Activated CD8-positive, alpha-beta memory T cell treated with anti-CD3 and anti-CD28 coated beads, Interleukin-2, amount 50 U/mL, for 48 hours (primary cell): ENCODE data around the gene CEP135.

Experiments
- DNase-seq: peaks from one replicate; pipeline ENCODE4 v3.0.0-alpha.2; 2020

CEP135 gene

GRCh38 chr4:56080384-56080783 is 131.6 kb downstream of the CEP135 start:
- no peak for DNase-seq

GRCh38 chr4:56082829-56083228 is 134.1 kb downstream of the CEP135 start:
- no peak for DNase-seq
